Measurements from ENCODE around the gene CDIPT.
A peak's percentile ranks its signal among the peaks of the same experiment; 100 is the strongest.
"Not testable (repeated sequence)": the region's sequence is repeated elsewhere in the genome, so short reads cannot be mapped to it uniquely, and the experiment has no call there.

CDIPT gene

DNA sequence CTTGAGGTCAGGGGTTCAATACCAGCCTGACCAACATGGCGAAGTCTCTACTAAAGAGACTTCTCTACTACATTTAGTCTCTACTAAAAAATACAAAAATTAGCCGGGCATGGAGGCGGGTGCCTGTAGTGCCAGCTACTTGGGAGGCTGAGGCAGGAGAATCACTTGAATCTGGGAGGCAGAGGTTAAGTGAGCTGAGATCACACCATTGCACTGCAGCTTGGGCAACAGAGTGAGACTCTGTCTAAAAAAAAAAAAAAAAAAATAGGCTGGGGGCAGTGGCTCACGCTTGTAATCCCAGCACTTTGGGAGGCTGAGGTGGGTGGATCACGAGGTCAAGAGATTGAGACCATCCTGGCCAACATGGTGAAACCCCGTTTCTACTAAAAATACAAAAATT, 46.8 kb upstream of the CDIPT start:
- H3K9ac ChIP-seq (ENCODE audit: low read depth, low read length, poor library complexity); H2BK120ac ChIP-seq (ENCODE audit: low read depth, low read length): not testable (repeated sequence)

DNA sequence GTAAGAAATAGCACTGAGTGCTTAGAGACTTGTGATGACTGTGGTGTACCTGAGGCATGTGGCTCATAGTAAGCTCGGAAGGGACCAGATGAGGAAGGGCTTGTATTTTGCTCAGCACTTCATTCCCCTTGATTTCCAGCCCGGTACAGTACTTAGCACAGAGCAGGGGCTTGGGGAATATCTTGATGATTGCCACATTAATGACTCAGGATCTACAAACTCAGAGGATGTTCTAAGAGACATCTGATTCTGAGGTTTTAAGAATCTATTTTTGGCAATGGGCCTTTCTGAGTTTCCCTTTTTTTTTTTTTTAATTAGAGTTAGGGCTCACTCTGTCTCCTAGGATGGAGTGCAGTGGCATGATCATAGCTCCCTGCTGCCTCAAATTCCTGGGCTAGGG, 46.4 kb upstream of the CDIPT start:
- Histone ChIP-seq H3K18ac (ENCODE audit: low read length) (no peak overlapping the region), H3K9ac (ENCODE audit: low read depth, low read length, poor library complexity) (no peak overlapping the region), H3K4me3 (ENCODE audit: low read length in 2 of 2) (no peak overlapping the region), H3K36me3 (replicated peaks in 1 of 2; ENCODE audit: control insufficient read depth in 2 of 2, insufficient read depth in 2 of 2, low read length in 2 of 2) (peaks cover 2 to 5% of the 10 kb centered on the region in 2 donors), H3K79me1 (ENCODE audit: low read depth, low read length) (peaks cover 1% of the 10 kb centered on the region), H2BK15ac (ENCODE audit: low read length) (no peak overlapping the region), H2BK5ac (ENCODE audit: low read length) (no peak overlapping the region), H3K9me3 (replicated peaks in 1 of 2; ENCODE audit: control insufficient read depth in 2 of 2, insufficient read depth in 1 of 2, low read depth in 1 of 2, low read length in 2 of 2) (no peaks in the 10 kb centered on the region), H2AK5ac (ENCODE audit: low read depth, low read length) (no peak overlapping the region), H3K4ac (ENCODE audit: low read length) (no peak overlapping the region), H4K8ac (ENCODE audit: low read depth, low read length) (no peak overlapping the region), H3K27ac (replicated peaks; ENCODE audit: low read length) (no peak overlapping the region), H2AFZ (ENCODE audit: low read length) (no peak overlapping the region), H3K4me2 (ENCODE audit: insufficient read depth, low read length, poor library complexity, severe bottlenecking) (no peak overlapping the region), H3K23ac (ENCODE audit: low read depth, low read length, poor library complexity) (no peak overlapping the region), H3K27me3 (ENCODE audit: control insufficient read depth in 3 of 3, insufficient read depth in 3 of 3, low read depth in 1 of 3, low read length in 3 of 3) (no peaks in the 10 kb centered on the region), H2BK120ac (ENCODE audit: low read depth, low read length) (no peak overlapping the region), H4K91ac (ENCODE audit: low read depth, low read length, poor library complexity) (no peak overlapping the region), H3K14ac (ENCODE audit: low read length) (no peak overlapping the region), H2BK12ac (ENCODE audit: low read length) (no peak overlapping the region), H3K4me1 (ENCODE audit: control insufficient read depth in 2 of 2, insufficient read depth in 1 of 2, low read depth in 1 of 2, low read length in 2 of 2) (peaks cover 0 to 4% of the 10 kb centered on the region in 2 donors)
- WGBS, 2 donors (ENCODE audit: extremely low coverage in 2 of 2, insufficient read length in 2 of 2, insufficient replicate concordance in 1 of 2) = no CpG with 5 or more reads among the region's 2 CpGs
- DNase-seq (ENCODE audit: low spot score) = no peak

More for the DNA sequence above, 46.8 kb upstream of the CDIPT start:
- H2BK12ac ChIP-seq (ENCODE audit: low read length); H3K36me3 ChIP-seq (replicated peaks in 1 of 2; ENCODE audit: control insufficient read depth in 2 of 2, insufficient read depth in 2 of 2, low read length in 2 of 2); H4K8ac ChIP-seq (ENCODE audit: low read depth, low read length); H3K4me1 ChIP-seq (ENCODE audit: control insufficient read depth in 2 of 2, insufficient read depth in 1 of 2, low read depth in 1 of 2, low read length in 2 of 2); H3K27me3 ChIP-seq (ENCODE audit: control insufficient read depth in 3 of 3, insufficient read depth in 3 of 3, low read depth in 1 of 3, low read length in 3 of 3); H3K18ac ChIP-seq (ENCODE audit: low read length); H3K27ac ChIP-seq (replicated peaks; ENCODE audit: low read length); H4K91ac ChIP-seq (ENCODE audit: low read depth, low read length, poor library complexity); H2BK15ac ChIP-seq (ENCODE audit: low read length); H3K79me1 ChIP-seq (ENCODE audit: low read depth, low read length); H2BK5ac ChIP-seq (ENCODE audit: low read length); H3K9me3 ChIP-seq (replicated peaks in 1 of 2; ENCODE audit: control insufficient read depth in 2 of 2, insufficient read depth in 1 of 2, low read depth in 1 of 2, low read length in 2 of 2); H3K4me2 ChIP-seq (ENCODE audit: insufficient read depth, low read length, poor library complexity, severe bottlenecking); H3K14ac ChIP-seq (ENCODE audit: low read length); H3K23ac ChIP-seq (ENCODE audit: low read depth, low read length, poor library complexity); H3K4me3 ChIP-seq (ENCODE audit: low read length in 2 of 2); DNase-seq (ENCODE audit: low spot score); H3K4ac ChIP-seq (ENCODE audit: low read length); H2AFZ ChIP-seq (ENCODE audit: low read length); H2AK5ac ChIP-seq (ENCODE audit: low read depth, low read length): not testable (repeated sequence)
- no CpG with 5 or more reads among the region's 6 CpGs for WGBS, 2 donors (ENCODE audit: extremely low coverage in 2 of 2, insufficient read length in 2 of 2, insufficient replicate concordance in 1 of 2)

DNA sequence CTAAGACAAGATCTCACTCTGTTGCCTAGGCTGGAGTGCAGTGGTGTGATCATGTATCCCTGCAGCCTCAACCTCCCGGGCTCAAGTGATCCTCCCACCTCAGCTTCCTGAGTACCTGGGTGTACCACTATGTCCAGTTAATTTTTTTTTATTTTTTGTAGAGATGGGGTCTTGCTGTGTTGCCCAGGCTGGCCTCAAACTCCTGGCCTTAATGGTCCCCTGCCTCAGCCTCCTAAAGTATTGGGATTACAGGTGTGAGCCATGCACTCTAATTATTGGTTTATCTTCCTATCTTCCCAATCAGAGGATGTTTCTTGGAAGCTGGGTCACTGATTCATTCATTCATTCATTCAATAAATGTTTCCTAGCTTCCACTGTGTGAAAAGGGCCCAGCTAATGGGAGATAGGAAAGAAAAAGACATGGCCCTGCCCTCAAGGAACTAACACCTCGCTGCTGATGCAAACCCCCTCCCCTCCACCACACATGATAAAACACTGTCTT, 45.7 kb upstream of the CDIPT start:
- no peak overlapping the region for H3K18ac ChIP-seq (ENCODE audit: low read length)
- H3K23ac ChIP-seq (ENCODE audit: low read depth, low read length, poor library complexity) = no peak overlapping the region
- no peak overlapping the region for H2BK5ac ChIP-seq (ENCODE audit: low read length)
- no peak for DNase-seq (ENCODE audit: low spot score)
- no peak overlapping the region for H2BK15ac ChIP-seq (ENCODE audit: low read length)
- H3K36me3 ChIP-seq (replicated peaks in 1 of 2; ENCODE audit: control insufficient read depth in 2 of 2, insufficient read depth in 2 of 2, low read length in 2 of 2) = no peaks in the 10 kb centered on the region
- H2AK5ac ChIP-seq (ENCODE audit: low read depth, low read length) = no peak overlapping the region
- H3K4ac ChIP-seq (ENCODE audit: low read length) = no peak overlapping the region
- no peak overlapping the region for H3K27ac ChIP-seq (replicated peaks; ENCODE audit: low read length)
- H3K14ac ChIP-seq (ENCODE audit: low read length) = no peak overlapping the region
- no peak overlapping the region for H4K8ac ChIP-seq (ENCODE audit: low read depth, low read length)
- H3K79me1 ChIP-seq (ENCODE audit: low read depth, low read length) = peaks cover 1% of the 10 kb centered on the region
- no peak overlapping the region for H3K4me3 ChIP-seq (ENCODE audit: low read length in 2 of 2)
- no peak overlapping the region for H2AFZ ChIP-seq (ENCODE audit: low read length)
- H3K9me3 ChIP-seq (replicated peaks in 1 of 2; ENCODE audit: control insufficient read depth in 2 of 2, insufficient read depth in 1 of 2, low read depth in 1 of 2, low read length in 2 of 2) = no peaks in the 10 kb centered on the region
- H3K4me1 ChIP-seq (ENCODE audit: control insufficient read depth in 2 of 2, insufficient read depth in 1 of 2, low read depth in 1 of 2, low read length in 2 of 2) = peaks cover 0 to 4% of the 10 kb centered on the region in 2 donors
- H2BK12ac ChIP-seq (ENCODE audit: low read length) = no peak overlapping the region
- H3K9ac ChIP-seq (ENCODE audit: low read depth, low read length, poor library complexity) = no peak overlapping the region
- no peak overlapping the region for H2BK120ac ChIP-seq (ENCODE audit: low read depth, low read length)
- H3K27me3 ChIP-seq (ENCODE audit: control insufficient read depth in 3 of 3, insufficient read depth in 3 of 3, low read depth in 1 of 3, low read length in 3 of 3) = no peaks in the 10 kb centered on the region
- H4K91ac ChIP-seq (ENCODE audit: low read depth, low read length, poor library complexity) = no peak overlapping the region
- WGBS, 2 donors (ENCODE audit: extremely low coverage in 2 of 2, insufficient read length in 2 of 2, insufficient replicate concordance in 1 of 2) = no CpG with 5 or more reads among the region's 2 CpGs
- H3K4me2 ChIP-seq (ENCODE audit: insufficient read depth, low read length, poor library complexity, severe bottlenecking) = no peak overlapping the region

DNA sequence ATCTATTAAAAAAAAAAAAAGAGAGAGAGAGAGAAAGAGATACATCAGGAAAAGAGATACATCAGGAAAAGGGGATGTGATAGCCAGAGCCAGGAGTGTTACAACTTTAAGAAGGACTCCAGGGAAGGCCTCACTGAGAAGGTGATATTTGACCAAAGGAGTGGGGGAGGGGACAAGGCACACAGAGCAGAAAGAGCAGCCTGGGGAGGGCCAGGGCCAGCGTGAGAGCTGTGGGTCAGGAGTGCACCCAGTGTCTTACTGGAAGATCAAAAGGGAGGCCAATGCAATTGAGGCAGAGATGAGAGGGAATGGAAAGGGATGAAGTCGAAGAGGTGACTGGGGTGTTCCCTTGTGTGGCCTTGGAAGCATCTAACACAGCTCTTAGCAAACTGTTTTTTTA, 44.9 kb upstream of the CDIPT start:
- H2BK5ac ChIP-seq (ENCODE audit: low read length) = no peak overlapping the region
- H3K36me3 ChIP-seq (replicated peaks in 1 of 2; ENCODE audit: control insufficient read depth in 2 of 2, insufficient read depth in 2 of 2, low read length in 2 of 2) = no peaks in the 10 kb centered on the region
- H3K4ac ChIP-seq (ENCODE audit: low read length) = no peak overlapping the region
- H3K9me3 ChIP-seq (replicated peaks in 1 of 2; ENCODE audit: control insufficient read depth in 2 of 2, insufficient read depth in 1 of 2, low read depth in 1 of 2, low read length in 2 of 2) = no peaks in the 10 kb centered on the region
- H4K8ac ChIP-seq (ENCODE audit: low read depth, low read length) = no peak overlapping the region
- H4K91ac ChIP-seq (ENCODE audit: low read depth, low read length, poor library complexity) = no peak overlapping the region
- no peak overlapping the region for H2BK120ac ChIP-seq (ENCODE audit: low read depth, low read length)
- no peaks in the 10 kb centered on the region for H3K27me3 ChIP-seq (ENCODE audit: control insufficient read depth in 3 of 3, insufficient read depth in 3 of 3, low read depth in 1 of 3, low read length in 3 of 3)
- H3K18ac ChIP-seq (ENCODE audit: low read length) = no peak overlapping the region
- WGBS, 2 donors (ENCODE audit: extremely low coverage in 2 of 2, insufficient read length in 2 of 2, insufficient replicate concordance in 1 of 2) = no CpG with 5 or more reads among the region's 2 CpGs
- peak overlapping the region; percentile 60 for H3K9ac ChIP-seq (ENCODE audit: low read depth, low read length, poor library complexity)
- no peak overlapping the region for H3K14ac ChIP-seq (ENCODE audit: low read length)
- no peak overlapping the region for H3K4me3 ChIP-seq (ENCODE audit: low read length in 2 of 2)
- H2BK12ac ChIP-seq (ENCODE audit: low read length) = no peak overlapping the region
- no peak for DNase-seq (ENCODE audit: low spot score)
- H3K23ac ChIP-seq (ENCODE audit: low read depth, low read length, poor library complexity) = no peak overlapping the region
- H2BK15ac ChIP-seq (ENCODE audit: low read length) = no peak overlapping the region
- no peak overlapping the region for H2AFZ ChIP-seq (ENCODE audit: low read length)
- no peak overlapping the region for H3K27ac ChIP-seq (replicated peaks; ENCODE audit: low read length)
- no peak overlapping the region for H3K4me2 ChIP-seq (ENCODE audit: insufficient read depth, low read length, poor library complexity, severe bottlenecking)
- peaks cover 0 to 4% of the 10 kb centered on the region in 2 donors for H3K4me1 ChIP-seq (ENCODE audit: control insufficient read depth in 2 of 2, insufficient read depth in 1 of 2, low read depth in 1 of 2, low read length in 2 of 2)
- H3K79me1 ChIP-seq (ENCODE audit: low read depth, low read length) = peaks cover 1% of the 10 kb centered on the region
- no peak overlapping the region for H2AK5ac ChIP-seq (ENCODE audit: low read depth, low read length)

Measured in neuronal stem cell (in vitro differentiated cells).